GM12872 (cell line): ENCODE data around the gene IL9.

Experiments
- TF ChIP-seq, protein P1 (sequence below): IDR thresholded peaks from 3 replicates; pipeline ENCODE4 v1.5.1; 2011; ENCODE audit warnings: low read depth, mild to moderate bottlenecking, low read length, moderate library complexity; ENCODE audit not compliant: insufficient read depth

Gene IL9

GRCh38 chr5:135867599-135867998 lies 28.0 kb downstream of the IL9 start:
- TF ChIP-seq, protein P1, sequence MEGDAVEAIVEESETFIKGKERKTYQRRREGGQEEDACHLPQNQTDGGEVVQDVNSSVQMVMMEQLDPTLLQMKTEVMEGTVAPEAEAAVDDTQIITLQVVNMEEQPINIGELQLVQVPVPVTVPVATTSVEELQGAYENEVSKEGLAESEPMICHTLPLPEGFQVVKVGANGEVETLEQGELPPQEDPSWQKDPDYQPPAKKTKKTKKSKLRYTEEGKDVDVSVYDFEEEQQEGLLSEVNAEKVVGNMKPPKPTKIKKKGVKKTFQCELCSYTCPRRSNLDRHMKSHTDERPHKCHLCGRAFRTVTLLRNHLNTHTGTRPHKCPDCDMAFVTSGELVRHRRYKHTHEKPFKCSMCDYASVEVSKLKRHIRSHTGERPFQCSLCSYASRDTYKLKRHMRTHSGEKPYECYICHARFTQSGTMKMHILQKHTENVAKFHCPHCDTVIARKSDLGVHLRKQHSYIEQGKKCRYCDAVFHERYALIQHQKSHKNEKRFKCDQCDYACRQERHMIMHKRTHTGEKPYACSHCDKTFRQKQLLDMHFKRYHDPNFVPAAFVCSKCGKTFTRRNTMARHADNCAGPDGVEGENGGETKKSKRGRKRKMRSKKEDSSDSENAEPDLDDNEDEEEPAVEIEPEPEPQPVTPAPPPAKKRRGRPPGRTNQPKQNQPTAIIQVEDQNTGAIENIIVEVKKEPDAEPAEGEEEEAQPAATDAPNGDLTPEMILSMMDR, result no peak

GRCh38 chr5:135866016-135866415 lies 29.6 kb downstream of the IL9 start:
- TF ChIP-seq, protein P1, result no peak

DNA sequence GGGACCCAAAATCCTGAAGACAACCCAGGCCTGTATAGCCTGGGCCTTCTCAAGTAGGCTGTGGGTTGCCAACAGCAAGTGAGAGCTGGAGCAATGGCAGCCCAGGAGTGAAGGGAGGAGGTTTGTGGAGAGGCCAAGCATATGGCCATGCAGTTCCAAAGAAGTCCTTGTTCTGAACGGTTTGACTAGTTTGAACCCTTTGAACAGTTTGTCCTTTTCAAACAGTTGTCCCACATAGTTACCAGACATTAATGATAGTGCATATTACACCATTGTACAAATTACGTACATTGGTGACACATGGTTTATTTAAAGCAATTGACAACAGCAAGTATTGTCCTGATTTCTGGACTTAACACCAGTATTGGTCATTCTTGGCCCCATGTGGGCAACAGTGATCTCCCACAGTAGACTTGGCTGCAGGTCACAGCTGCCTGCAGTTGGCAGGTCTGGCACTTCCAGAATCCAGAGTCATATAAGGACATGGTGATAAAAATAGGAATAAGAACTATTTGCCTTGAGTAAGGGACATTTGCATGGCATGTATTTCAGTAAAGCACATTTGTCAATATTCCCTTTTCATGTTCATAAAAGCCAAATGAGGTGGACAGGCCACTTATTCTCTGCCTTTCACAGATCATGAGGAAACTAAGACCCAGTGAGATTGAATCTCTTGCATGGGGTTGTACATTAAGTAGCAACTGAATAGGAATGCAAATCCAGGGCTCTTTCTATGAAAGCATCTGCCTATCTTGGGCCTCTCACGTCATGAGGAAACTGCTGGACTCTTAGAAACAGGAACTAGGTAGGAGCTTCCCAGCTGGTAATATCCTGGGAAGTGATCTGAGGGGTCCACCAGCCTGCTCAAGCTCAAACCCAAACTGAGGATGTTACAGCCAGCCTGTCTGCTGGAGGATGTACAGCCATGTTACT lies 30.9 kb downstream of the IL9 start:
- TF ChIP-seq, protein P1, result no peak

GRCh38 chr5:135862744-135863143 lies 32.9 kb downstream of the IL9 start:
- TF ChIP-seq, protein P1, result no peak

DNA sequence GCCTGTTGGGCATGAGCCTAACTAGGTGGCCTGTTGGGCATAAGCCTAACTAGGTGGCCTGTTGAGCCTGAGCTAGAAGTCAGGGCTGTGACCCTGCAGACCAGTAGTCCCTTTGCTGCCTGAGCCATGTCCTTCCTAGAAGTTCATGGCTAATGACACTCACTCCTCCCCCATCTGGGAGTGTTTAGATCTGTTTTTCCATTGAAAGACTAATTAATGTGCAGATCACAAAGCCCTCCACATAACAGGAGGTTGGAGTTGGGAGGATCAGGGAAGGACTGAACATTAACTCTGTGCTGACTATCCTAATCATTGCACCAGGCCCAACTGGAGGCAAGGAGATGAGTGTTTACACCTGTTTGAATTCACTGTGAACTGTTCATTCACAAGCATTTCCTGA lies 33.6 kb downstream of the IL9 start:
- TF ChIP-seq, protein P1, result no peak

- TF ChIP-seq, protein P1, result no peak
Measured at GRCh38 chr5:135861641-135862040, 34.0 kb downstream of the IL9 start.

GRCh38 chr5:135859641-135860040 lies 36.0 kb downstream of the IL9 start:
- TF ChIP-seq, protein P1, result no peak
